ENCODE data around the gene MTMR3.
A peak's percentile ranks its signal among the peaks of the same experiment; 100 is the strongest.

MTMR3 gene

GRCh38 chr22:30078320-30079311 lies 195.6 kb downstream of the MTMR3 start:
- no peak overlapping the region for H3K4me3 ChIP-seq (ENCODE audit: low read length)
- no peak for TF ChIP-seq CTCF (IDR thresholded peaks at IDR 0.05; ENCODE audit: insufficient read depth, low read depth, low read length, missing control alignments)
- DNase-seq (ENCODE audit: low read depth) = peak; percentile 46

GRCh38 chr22:30079952-30080533 lies 197.1 kb downstream of the MTMR3 start, which contains the start of gene HORMAD2:
TSS of gene HORMAD2 (plus strand) at chr22:30080464. CDS start at chr22:30093953, 13,489 bp downstream.
- no peak within 1 kb of the TSS for H3K4me3 ChIP-seq (ENCODE audit: low read length)
- no peak for TF ChIP-seq CTCF (IDR thresholded peaks at IDR 0.05; ENCODE audit: insufficient read depth, low read depth, low read length, missing control alignments)
- no peak for DNase-seq (ENCODE audit: low read depth)
